ENCODE results near the gene AQP12B. TPM values are rescaled to one million over a fixed set of nuclear protein-coding genes. Genes with fewer than 3 reads are reported as not detected.
"Not testable (repeated sequence)": the region's sequence is repeated elsewhere in the genome, so short reads cannot be mapped to it uniquely, and the experiment has no call there.

AQP12B gene
- total and polyA plus RNA-seq, 10 of the 15 experiments (the other 5 are each of a cell fraction or from before 2014, with no cell fraction given), result not detected

GRCh38 chr2:240685771-240686371, 3.2 kb upstream of the AQP12B start:
- ChIA-PET CTCF (interaction anchor here (1.2 kb wide), 1 partner anchor 172 kb away, joined by 4 read pairs; no protein-coding TSS in a partner anchor), SMC1A (ENCODE audit: uncharacterized antibody, unreplicated experiment) (no interaction called here), POLR2A (no interaction called here), RAD21 (ENCODE audit: unreplicated experiment) (no interaction called here)
- Histone ChIP-seq H3K4me2 (ENCODE audit: control insufficient read depth, insufficient read depth) (no peak overlapping the region), H3K9me3 (replicated peaks; ENCODE audit: control insufficient read depth, insufficient read depth, low read length) (no peaks in the 10 kb centered on the region), H2AFZ (ENCODE audit: control insufficient read depth, low read depth, low read length) (no peak overlapping the region), H3K27ac (ENCODE audit: control insufficient read depth, insufficient read depth) (no peak overlapping the region), H3K4me3 (no peak overlapping the region), H3K4me1 (ENCODE audit: control insufficient read depth, insufficient read depth, low read length) (no peaks in the 10 kb centered on the region), H3K36me3 (ENCODE audit: control insufficient read depth in 2 of 2, insufficient read depth in 2 of 2, low read length in 1 of 2) (no peaks in the 10 kb centered on the region), H3K27me3 (replicated peaks in 1 of 2; ENCODE audit: control insufficient read depth in 2 of 2, insufficient read depth in 2 of 2, low read length in 1 of 2) (no peaks in the 10 kb centered on the region), H4K20me1 (ENCODE audit: control insufficient read depth, insufficient read depth) (no peaks in the 10 kb centered on the region), H3K79me2 (ENCODE audit: control insufficient read depth, insufficient read depth, low read length) (no peaks in the 10 kb centered on the region), H3K9ac (ENCODE audit: control insufficient read depth, insufficient read depth, low read length) (no peak overlapping the region)
- no TSS peak for BruUV-seq (replicated peaks)
- FAIRE-seq, result no peak
- in situ Hi-C loops (cut with MboI) (no loop called here), intact Hi-C loops (cut with micrococcal nuclease; ENCODE audit: unreplicated experiment) (no loop called here)
- TF ChIP-seq GABPA (IDR thresholded peaks at IDR 0.05; ENCODE audit: low read depth) (no peak), PML (IDR thresholded peaks at IDR 0.05; ENCODE audit: low read length) (no peak), NFYB (IDR thresholded peaks at IDR 0.05; ENCODE audit: insufficient read depth, low read depth, low read length) (no peak), SPI1 (IDR thresholded peaks at IDR 0.05; ENCODE audit: borderline replicate concordance, insufficient read depth, low read depth, low read length) (no peak), CHD2 (IDR thresholded peaks at IDR 0.05; ENCODE audit: borderline replicate concordance, low read depth, low read length) (no peak), ZNF274 (IDR thresholded peaks at IDR 0.05; ENCODE audit: insufficient read depth, insufficient read length) (no peak), SRF (IDR thresholded peaks at IDR 0.05; ENCODE audit: low read depth in 2 of 2, low read length in 2 of 2) (no peak), TCF3 (IDR thresholded peaks at IDR 0.05; ENCODE audit: borderline replicate concordance, insufficient read depth, low read depth, low read length) (no peak), RFX5 (IDR thresholded peaks at IDR 0.05; ENCODE audit: low read depth, low read length) (no peak), TAF1 (IDR thresholded peaks at IDR 0.05; ENCODE audit: borderline replicate concordance, low read depth, low read length) (no peak), SMAD5 (IDR thresholded peaks at IDR 0.05; ENCODE audit: low read depth) (no peak)
- ATAC-seq, result peak; percentile 37
- WGBS (ENCODE audit: insufficient coverage, insufficient replicate concordance, low lambda C conversion rate, missing lambda C conversion rate), result 45% methylated on average over 10 of the region's 10 CpGs
- no peak for DNase-seq (ENCODE audit: low read depth, low spot score)

- FAIRE-seq; H3K4me3 ChIP-seq; POLR2A ChIA-PET; H3K79me2 ChIP-seq (ENCODE audit: control insufficient read depth, insufficient read depth, low read length); H3K9ac ChIP-seq (ENCODE audit: control insufficient read depth, insufficient read depth, low read length); H3K4me2 ChIP-seq (ENCODE audit: control insufficient read depth, insufficient read depth); H3K27me3 ChIP-seq (replicated peaks in 1 of 2; ENCODE audit: control insufficient read depth in 2 of 2, insufficient read depth in 2 of 2, low read length in 1 of 2); intact Hi-C loops (cut with micrococcal nuclease; ENCODE audit: unreplicated experiment); DNase-seq (ENCODE audit: low read depth, low spot score); in situ Hi-C loops (cut with MboI); H4K20me1 ChIP-seq (ENCODE audit: control insufficient read depth, insufficient read depth); H3K36me3 ChIP-seq (ENCODE audit: control insufficient read depth in 2 of 2, insufficient read depth in 2 of 2, low read length in 1 of 2); H3K4me1 ChIP-seq (ENCODE audit: control insufficient read depth, insufficient read depth, low read length); SMC1A ChIA-PET (ENCODE audit: uncharacterized antibody, unreplicated experiment); H3K27ac ChIP-seq (ENCODE audit: control insufficient read depth, insufficient read depth); BruUV-seq (replicated peaks); H3K9me3 ChIP-seq (replicated peaks; ENCODE audit: control insufficient read depth, insufficient read depth, low read length); ATAC-seq; H2AFZ ChIP-seq (ENCODE audit: control insufficient read depth, low read depth, low read length): not testable (repeated sequence)
- ChIA-PET CTCF (interaction anchor here (1.2 kb wide), 1 partner anchor 170 kb away, joined by 4 read pairs; no protein-coding TSS in a partner anchor), RAD21 (ENCODE audit: unreplicated experiment) (interaction anchor here (1.2 kb wide), 1 partner anchor 118 kb away, joined by 3 read pairs; no protein-coding TSS in a partner anchor)
- WGBS (ENCODE audit: insufficient coverage, insufficient replicate concordance, low lambda C conversion rate, missing lambda C conversion rate), result 26% methylated on average over 15 of the region's 15 CpGs
Measured at GRCh38 chr2:240683980-240684728, 1.5 kb upstream of the AQP12B start.
